ENCODE results near the gene KCNQ5. TPM values are rescaled to one million over a fixed set of nuclear protein-coding genes. Genes with fewer than 3 reads are reported as not detected.

KCNQ5 gene
- total RNA-seq, 6 experiments from 2014 or later = 16.3 to 35.5 (median 20.2) TPM

DNA sequence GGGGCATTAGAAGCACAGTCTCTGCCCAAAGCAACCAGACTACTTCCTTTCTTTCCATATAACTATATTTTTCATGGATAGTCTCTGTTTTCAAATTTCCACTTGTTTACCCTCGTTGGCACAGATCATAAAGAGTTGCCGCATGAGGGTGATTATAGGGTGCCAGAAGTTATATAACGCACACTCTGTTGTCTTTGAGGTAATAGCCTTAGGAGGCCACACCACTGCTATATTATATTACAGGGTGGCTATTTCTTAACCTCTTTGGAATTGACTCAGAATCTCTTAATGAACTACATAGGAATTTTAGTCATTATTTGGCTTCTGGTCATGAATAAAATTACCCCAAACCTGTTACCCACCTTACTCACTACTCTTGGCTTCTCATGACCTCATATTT, 43.7 kb downstream of the KCNQ5 start:
- Mint-ChIP-seq H3K4me3 (no peak overlapping the region), H3K4me1 (ENCODE audit: low read depth) (peaks cover 50% of the 10 kb centered on the region), H3K27me3 (ENCODE audit: insufficient read depth) (no peaks in the 10 kb centered on the region), H3K36me3 (ENCODE audit: low read depth) (peaks cover 22% of the 10 kb centered on the region), H3K27ac (no peak overlapping the region), H3K9me3 (no peaks in the 10 kb centered on the region)
- DNase-seq = no peak
- TF ChIP-seq, protein P1, sequence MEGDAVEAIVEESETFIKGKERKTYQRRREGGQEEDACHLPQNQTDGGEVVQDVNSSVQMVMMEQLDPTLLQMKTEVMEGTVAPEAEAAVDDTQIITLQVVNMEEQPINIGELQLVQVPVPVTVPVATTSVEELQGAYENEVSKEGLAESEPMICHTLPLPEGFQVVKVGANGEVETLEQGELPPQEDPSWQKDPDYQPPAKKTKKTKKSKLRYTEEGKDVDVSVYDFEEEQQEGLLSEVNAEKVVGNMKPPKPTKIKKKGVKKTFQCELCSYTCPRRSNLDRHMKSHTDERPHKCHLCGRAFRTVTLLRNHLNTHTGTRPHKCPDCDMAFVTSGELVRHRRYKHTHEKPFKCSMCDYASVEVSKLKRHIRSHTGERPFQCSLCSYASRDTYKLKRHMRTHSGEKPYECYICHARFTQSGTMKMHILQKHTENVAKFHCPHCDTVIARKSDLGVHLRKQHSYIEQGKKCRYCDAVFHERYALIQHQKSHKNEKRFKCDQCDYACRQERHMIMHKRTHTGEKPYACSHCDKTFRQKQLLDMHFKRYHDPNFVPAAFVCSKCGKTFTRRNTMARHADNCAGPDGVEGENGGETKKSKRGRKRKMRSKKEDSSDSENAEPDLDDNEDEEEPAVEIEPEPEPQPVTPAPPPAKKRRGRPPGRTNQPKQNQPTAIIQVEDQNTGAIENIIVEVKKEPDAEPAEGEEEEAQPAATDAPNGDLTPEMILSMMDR (IDR thresholded peaks at IDR 0.05) = no peak

DNA sequence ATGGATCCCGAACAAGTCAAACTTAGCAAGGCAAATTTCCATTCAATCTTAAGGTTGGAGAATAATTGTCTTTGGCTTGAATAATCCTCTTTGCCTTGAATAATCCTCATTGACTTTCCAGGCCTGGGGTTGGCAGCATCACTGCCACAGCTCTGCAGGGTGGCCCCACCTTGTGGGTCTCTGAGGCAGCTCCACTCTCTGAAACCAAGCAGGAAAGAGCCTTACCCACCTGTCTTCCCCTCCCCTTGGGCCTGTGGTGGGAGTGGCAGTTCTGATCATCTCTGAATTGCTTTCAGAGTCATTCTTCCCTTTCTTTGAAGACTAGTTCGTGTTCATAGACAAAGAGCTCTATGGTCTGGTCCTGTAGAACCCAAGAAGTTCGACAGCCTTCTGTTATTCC, 47.5 kb downstream of the KCNQ5 start:
- H3K36me3 Mint-ChIP-seq (ENCODE audit: low read depth) = peaks cover 21% of the 10 kb centered on the region
- H3K4me3 Mint-ChIP-seq = no peak overlapping the region
- no peaks in the 10 kb centered on the region for H3K9me3 Mint-ChIP-seq
- H3K27ac Mint-ChIP-seq = peak overlapping the region; percentile 16; the same call in 1 of the 2 replicates
- DNase-seq = no peak
- no peaks in the 10 kb centered on the region for H3K27me3 Mint-ChIP-seq (ENCODE audit: insufficient read depth)
- peaks cover 38% of the 10 kb centered on the region for H3K4me1 Mint-ChIP-seq (ENCODE audit: low read depth)
- TF ChIP-seq, protein P1 (IDR thresholded peaks at IDR 0.05) = no peak

DNA sequence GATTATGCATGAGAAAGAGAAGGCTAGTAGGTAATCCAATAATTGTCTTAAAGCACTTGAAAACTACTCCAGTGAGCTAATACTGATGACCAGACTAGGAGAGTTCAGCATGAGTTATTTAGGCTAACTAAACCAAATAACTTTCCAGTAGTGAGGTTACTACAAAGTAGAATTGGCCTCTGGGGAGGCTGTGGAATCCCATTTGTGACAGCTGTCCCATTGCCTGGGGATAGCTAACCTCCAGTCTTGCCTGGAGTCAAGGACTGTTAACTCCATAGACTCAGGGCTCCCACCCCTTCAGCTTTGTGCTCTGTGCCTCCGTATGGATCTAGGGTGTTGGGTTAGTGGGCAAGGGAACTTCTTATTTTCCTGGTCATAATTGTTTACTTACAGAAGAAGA, 51.0 kb downstream of the KCNQ5 start:
- Mint-ChIP-seq H3K36me3 (ENCODE audit: low read depth) (peaks cover 15% of the 10 kb centered on the region), H3K27ac (no peak overlapping the region), H3K27me3 (ENCODE audit: insufficient read depth) (no peaks in the 10 kb centered on the region), H3K4me1 (ENCODE audit: low read depth) (peaks cover 63% of the 10 kb centered on the region), H3K4me3 (no peak overlapping the region), H3K9me3 (no peaks in the 10 kb centered on the region)
- no peak for DNase-seq
- TF ChIP-seq, protein P1 (IDR thresholded peaks at IDR 0.05) = no peak

DNA sequence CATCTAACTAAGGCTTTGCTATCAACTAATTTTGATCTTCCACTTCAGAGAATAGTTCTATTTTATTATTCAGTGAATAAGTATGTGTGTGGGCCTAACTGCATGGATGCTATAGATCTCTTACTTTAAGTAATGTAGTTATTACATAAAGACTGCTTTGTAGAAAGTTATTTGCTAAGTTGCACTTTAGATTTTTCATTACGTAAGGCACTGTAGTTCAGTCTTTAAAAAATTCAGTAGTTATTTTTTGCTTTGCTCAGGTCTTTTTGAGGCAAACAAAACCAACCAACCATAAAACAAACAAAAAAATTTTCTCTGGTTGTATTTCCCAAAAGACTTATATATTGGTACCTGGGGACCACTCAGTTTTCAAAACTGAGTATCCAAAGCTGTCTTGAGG, 53.0 kb downstream of the KCNQ5 start:
- Mint-ChIP-seq H3K4me1 (ENCODE audit: low read depth) (peaks cover 47% of the 10 kb centered on the region), H3K4me3 (no peak overlapping the region), H3K9me3 (no peaks in the 10 kb centered on the region), H3K36me3 (ENCODE audit: low read depth) (peaks cover 20% of the 10 kb centered on the region), H3K27me3 (ENCODE audit: insufficient read depth) (no peaks in the 10 kb centered on the region), H3K27ac (no peak overlapping the region)
- no peak for DNase-seq
- TF ChIP-seq, protein P1 (IDR thresholded peaks at IDR 0.05) = no peak

DNA sequence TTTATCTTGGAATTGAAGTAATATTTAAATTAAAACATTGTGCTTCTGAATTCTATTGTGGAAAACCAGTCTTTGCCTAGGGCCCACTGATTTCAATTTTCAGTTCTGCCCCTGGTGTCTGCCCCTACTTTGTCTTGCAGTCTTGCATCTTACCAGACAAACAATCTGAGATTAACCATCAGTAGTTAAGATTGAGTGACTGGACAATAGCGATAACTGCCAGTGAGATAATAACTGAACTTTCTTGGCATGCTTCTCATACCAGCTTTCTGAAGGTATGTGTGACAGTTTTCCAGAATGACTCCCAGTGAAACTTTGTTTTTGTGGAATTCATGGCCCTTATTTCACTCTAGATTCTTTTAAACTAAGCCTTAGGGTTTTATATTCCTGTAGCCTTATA, 53.5 kb downstream of the KCNQ5 start:
- Mint-ChIP-seq H3K4me1 (ENCODE audit: low read depth) (peaks cover 41% of the 10 kb centered on the region), H3K36me3 (ENCODE audit: low read depth) (peaks cover 20% of the 10 kb centered on the region)
- peak; percentile 9 for DNase-seq

More for the DNA sequence above, 53.5 kb downstream of the KCNQ5 start:
- Mint-ChIP-seq H3K4me3 (no peak overlapping the region), H3K27ac (peak overlapping the region; percentile 14; the same call in 1 of the 2 replicates), H3K9me3 (no peaks in the 10 kb centered on the region), H3K27me3 (ENCODE audit: insufficient read depth) (no peaks in the 10 kb centered on the region)
- TF ChIP-seq, protein P1 (IDR thresholded peaks at IDR 0.05) = no peak

All from HFFc6 (cell line).